Measurements from ENCODE around the gene C10orf90.

C10orf90 gene

GRCh38 chr10:126538439-126539135, 131.9 kb downstream of the C10orf90 start:
- no peak for DNase-seq (ENCODE audit: low read depth in 2 of 2)

DNA sequence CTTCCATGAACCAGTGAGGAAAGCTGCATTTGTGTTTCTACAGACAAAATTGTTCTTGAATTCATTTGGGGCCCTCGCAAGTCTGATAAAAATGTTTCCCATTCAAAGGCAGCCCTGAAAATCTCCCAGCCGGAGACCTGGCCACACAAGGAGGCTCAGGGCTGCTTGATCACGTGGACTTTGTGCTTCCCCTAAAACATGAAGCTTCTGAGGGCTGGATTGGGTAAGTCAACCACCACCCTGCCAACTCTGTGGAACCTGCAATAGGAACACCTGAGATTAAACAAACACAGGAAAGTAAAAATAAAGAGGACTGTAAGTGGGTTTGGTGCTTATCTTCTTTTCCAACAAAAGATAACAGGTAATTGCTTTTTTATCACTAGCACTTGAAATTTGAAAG, 133.8 kb downstream of the C10orf90 start:
- no peak for DNase-seq (ENCODE audit: low read depth in 2 of 2)

GRCh38 chr10:126536148-126536547, 134.3 kb downstream of the C10orf90 start:
- DNase-seq (ENCODE audit: low read depth in 2 of 2) = no peak

- DNase-seq (ENCODE audit: low read depth in 2 of 2) = no peak
Observed at GRCh38 chr10:126533644-126534043, 136.8 kb downstream of the C10orf90 start.

GRCh38 chr10:126528315-126528835, 142.1 kb downstream of the C10orf90 start:
- DNase-seq (ENCODE audit: low read depth in 2 of 2) = no peak

DNA sequence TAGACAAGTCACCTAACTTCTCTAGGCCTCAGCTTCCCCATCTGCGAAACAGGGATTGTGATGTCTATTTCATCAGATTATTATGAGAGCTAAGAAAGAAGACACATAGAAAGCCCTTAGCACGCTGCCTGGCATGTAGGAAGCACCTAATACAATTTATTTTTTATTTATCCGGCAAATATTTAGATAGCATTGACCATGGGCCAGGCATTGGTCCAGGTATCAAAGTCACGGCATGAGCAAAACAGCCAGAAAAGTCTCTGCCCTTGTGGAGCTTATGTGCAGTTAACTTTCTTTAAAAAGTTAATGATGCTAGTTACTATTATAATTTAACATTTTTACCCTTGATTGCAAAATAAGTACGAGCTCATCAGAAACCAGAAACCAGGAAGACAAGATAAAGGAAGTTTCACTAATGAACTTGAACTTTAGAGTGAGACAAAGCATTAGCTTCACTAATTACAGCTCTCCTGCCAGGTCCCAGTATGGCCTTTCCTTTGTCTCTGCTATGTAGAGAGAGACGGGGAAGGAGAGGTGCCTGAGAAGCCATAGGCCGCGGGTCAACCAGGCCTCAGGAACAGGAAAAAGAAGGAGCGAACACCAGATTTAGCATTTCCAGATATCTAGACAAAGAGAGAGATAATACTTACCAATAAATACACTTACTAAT, 142.7 kb downstream of the C10orf90 start:
- no peak for DNase-seq (ENCODE audit: low read depth in 2 of 2)

GRCh38 chr10:126525326-126525725, 145.2 kb downstream of the C10orf90 start:
- DNase-seq (ENCODE audit: low read depth in 2 of 2) = no peak

GRCh38 chr10:126524526-126524925, 146.0 kb downstream of the C10orf90 start:
- DNase-seq (ENCODE audit: low read depth in 2 of 2) = no peak

- no peak for DNase-seq (ENCODE audit: low read depth in 2 of 2)
Observed at GRCh38 chr10:126523071-126523470, 147.4 kb downstream of the C10orf90 start.

DNA sequence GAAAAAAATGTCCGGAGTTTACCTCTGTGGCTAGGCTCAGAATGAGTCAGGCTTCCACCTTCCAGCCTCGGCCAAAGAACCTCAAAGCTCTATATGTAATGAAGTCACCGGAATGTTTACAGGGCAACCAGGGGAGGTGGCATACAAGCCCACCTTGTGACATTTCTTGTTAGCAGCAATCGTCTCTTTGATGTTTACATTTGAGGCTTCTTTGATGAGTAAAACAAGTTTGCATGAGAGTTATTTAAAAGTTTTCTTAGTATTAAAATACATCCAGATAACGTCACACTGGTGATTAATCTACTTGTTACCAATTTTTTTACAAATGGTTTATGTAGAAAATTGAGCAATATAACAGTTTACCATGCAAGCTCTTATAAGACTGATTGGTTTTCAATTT, 149.1 kb downstream of the C10orf90 start:
- no peak for DNase-seq (ENCODE audit: low read depth in 2 of 2)

DNA sequence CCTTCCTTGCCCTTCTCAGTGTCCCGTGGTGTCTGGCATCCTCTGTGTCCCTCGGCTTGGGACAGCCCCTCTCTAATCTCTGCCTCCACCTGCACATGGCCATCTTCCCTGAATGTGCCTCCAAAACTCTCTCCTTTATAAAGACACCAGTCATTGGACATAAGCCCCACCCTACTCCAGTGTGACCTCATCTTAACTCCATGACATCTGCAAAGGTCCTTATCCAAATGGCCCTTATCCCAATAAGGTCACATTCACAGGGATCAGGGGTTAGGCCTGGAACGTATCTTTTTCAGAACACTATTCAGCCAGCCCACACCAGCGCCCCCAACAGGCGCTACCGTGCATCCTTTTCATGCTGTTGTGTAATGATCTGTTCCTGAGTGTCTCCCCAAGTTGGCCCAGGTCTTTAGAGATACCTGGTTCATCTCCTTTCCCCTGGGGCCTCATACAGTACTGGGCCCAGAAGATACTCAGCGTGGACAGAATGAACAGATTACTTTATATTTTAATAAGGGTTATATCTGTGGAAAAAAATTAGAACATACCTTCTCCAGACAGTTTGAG, 149.7 kb downstream of the C10orf90 start:
- DNase-seq (ENCODE audit: low read depth in 2 of 2) = no peak

GRCh38 chr10:126519992-126520391, 150.5 kb downstream of the C10orf90 start:
- DNase-seq (ENCODE audit: low read depth in 2 of 2) = no peak

GRCh38 chr10:126519185-126519584, 151.3 kb downstream of the C10orf90 start:
- no peak for DNase-seq (ENCODE audit: low read depth in 2 of 2)

GRCh38 chr10:126518218-126519080, 152.0 kb downstream of the C10orf90 start:
- no peak for DNase-seq (ENCODE audit: low read depth in 2 of 2)

GRCh38 chr10:126516515-126516914, 154.0 kb downstream of the C10orf90 start:
- DNase-seq (ENCODE audit: low read depth in 2 of 2) = no peak

GRCh38 chr10:126511917-126512479, 158.5 kb downstream of the C10orf90 start:
- DNase-seq (ENCODE audit: low read depth in 2 of 2) = no peak

DNA sequence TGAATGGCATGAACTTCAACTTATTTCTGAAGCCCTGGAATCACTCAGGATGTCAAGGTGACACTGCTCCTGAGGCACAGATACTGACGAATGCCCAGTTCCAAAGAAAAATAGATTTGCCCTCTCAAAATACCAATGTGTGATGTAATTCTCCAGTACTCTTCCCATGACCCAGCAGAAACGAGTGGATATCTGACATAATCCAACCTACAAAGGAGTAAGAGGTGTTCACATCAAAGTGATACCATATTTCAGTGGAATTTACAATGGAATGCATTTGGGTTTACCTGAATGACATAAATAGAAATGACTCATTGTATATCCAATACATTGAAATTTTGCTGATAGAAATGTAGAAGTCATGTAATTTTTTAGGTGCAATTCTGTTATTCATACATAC, 161.3 kb downstream of the C10orf90 start:
- no peak for DNase-seq (ENCODE audit: low read depth in 2 of 2)

GRCh38 chr10:126508535-126509040, 161.9 kb downstream of the C10orf90 start:
- DNase-seq (ENCODE audit: low read depth in 2 of 2) = no peak

DNA sequence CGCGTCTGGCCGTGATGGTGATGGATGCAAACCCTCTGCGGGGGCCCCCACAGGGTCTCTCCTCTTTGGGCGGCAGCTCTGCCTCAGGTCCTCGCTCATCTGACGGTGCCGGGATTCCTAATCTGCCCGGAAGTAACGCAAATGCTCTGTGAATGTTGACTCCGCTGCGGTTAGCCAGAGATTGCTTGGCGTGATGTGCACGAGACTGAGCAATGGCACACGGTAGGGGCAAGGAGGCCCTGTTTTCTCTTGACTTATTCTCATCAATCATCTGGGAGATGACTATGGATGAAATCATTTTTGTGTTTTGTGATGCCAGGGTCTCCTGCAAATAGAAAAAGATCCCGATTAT, 165.8 kb downstream of the C10orf90 start:
- DNase-seq (ENCODE audit: low read depth in 2 of 2) = no peak

DNA sequence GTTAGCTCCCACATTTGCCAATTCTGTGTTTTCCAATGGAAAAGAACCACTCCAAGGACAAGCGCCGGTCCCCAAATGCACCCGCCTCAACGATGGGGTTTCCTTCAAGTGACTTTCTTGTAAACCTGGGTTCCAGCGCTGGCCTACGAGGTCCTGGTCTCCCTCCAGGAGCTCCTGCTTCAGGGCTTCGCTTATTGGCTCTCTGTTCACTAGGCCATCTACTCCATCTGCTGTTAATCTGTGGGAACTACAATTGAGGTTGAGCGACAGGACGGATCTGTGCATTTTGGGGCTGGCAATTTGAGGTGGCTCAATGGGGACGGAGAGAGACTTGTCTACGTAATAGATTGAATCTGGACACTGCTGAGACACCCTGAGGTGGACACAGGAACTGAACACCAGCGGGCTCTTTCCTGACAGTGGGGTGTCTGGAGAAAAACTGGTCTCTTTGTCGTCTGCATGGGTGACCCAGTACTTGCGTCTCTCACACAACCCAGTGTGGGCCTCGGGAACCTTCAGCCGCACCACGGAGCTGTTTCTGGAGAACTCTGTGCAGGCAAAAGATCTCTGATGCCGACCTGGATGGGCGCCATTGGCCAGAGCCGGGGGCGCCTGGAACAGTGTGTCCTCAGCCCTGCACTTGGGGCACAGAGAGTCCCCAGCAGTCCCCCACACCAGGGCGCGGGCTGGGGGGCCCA, 166.3 kb downstream of the C10orf90 start:
- DNase-seq (ENCODE audit: low read depth in 2 of 2) = no peak

All from stimulated activated CD8-positive, alpha-beta memory T cell treated with anti-CD3 and anti-CD28 coated beads, Interleukin-2, amount 100 ng/mL, for 48 hours (primary cell).